ENCODE measurements around the gene SEC61B. TPM values are rescaled to one million over a fixed set of nuclear protein-coding genes. Genes with fewer than 3 reads are reported as not detected.
"Not testable (repeated sequence)": the region's sequence is repeated elsewhere in the genome, so short reads cannot be mapped to it uniquely, and the experiment has no call there.

Gene SEC61B
- total and polyA plus RNA-seq, 2 experiments from 2014 or later: 133 to 602 TPM

- not testable (repeated sequence) for H3K79me2 ChIP-seq (replicated peaks; ENCODE audit: insufficient read depth); H3K4me1 Mint-ChIP-seq; H3K4me3 ChIP-seq; H3K36me3 ChIP-seq (ENCODE audit: insufficient read depth); H3K27ac Mint-ChIP-seq; H3K27me3 ChIP-seq (ENCODE audit: insufficient read depth); H3K36me3 Mint-ChIP-seq (ENCODE audit: low read depth); H3K4me3 Mint-ChIP-seq; H2AFZ ChIP-seq; H3K27ac ChIP-seq (ENCODE audit: low read depth); DNase-seq (ENCODE audit: low spot score); H3K4me2 ChIP-seq; H3K9me2 ChIP-seq (ENCODE audit: insufficient read depth); H4K20me1 ChIP-seq (replicated peaks; ENCODE audit: insufficient read depth); ATAC-seq; H3K27me3 Mint-ChIP-seq (ENCODE audit: insufficient read depth, low read depth, poor library complexity); H3K9me3 Mint-ChIP-seq; H3F3A ChIP-seq (replicated peaks; ENCODE audit: low read depth); H3K4me1 ChIP-seq (ENCODE audit: insufficient read depth)
Measured at GRCh38 chr9:99237849-99238248, 15.8 kb downstream of the SEC61B start.

GRCh38 chr9:99238331-99238730 lies 16.2 kb downstream of the SEC61B start:
- Mint-ChIP-seq H3K9me3 (peaks cover 2% of the 10 kb centered on the region; the same call in 1 of the 3 replicates), H3K4me3 (no peak overlapping the region), H3K4me1 (no peaks in the 10 kb centered on the region), H3K36me3 (ENCODE audit: low read depth) (peaks cover 2% of the 10 kb centered on the region; the same call in 1 of the 3 replicates), H3K27me3 (ENCODE audit: insufficient read depth, low read depth, poor library complexity) (peaks cover 1% of the 10 kb centered on the region), H3K27ac (no peak overlapping the region)
- ATAC-seq (no peak), DNase-seq (ENCODE audit: low spot score) (no peak)
- H3K27me3 ChIP-seq (ENCODE audit: insufficient read depth): no peaks in the 10 kb centered on the region
- no peaks in the 10 kb centered on the region; the same call in 1 of the 2 replicates for H4K20me1 ChIP-seq (replicated peaks; ENCODE audit: insufficient read depth)
- no peaks in the 10 kb centered on the region for H3K4me1 ChIP-seq (ENCODE audit: insufficient read depth)
- no peaks in the 10 kb centered on the region for H3K36me3 ChIP-seq (ENCODE audit: insufficient read depth)
- no peak overlapping the region for H3K4me3 ChIP-seq
- H3K9me2 ChIP-seq (ENCODE audit: insufficient read depth): no peaks in the 10 kb centered on the region
- no peaks in the 10 kb centered on the region for H3F3A ChIP-seq (replicated peaks; ENCODE audit: low read depth)
- H3K27ac ChIP-seq (ENCODE audit: low read depth): no peak overlapping the region
- no peaks in the 10 kb centered on the region for H3K79me2 ChIP-seq (replicated peaks; ENCODE audit: insufficient read depth)
- no peak overlapping the region for H3K4me2 ChIP-seq
- no peak for TF ChIP-seq REST (IDR thresholded peaks at IDR 0.05; ENCODE audit: unreplicated experiment)
- no peak for TF ChIP-seq NANOG (IDR thresholded peaks at IDR 0.05; ENCODE audit: borderline replicate concordance)
- no peak for TF ChIP-seq POLR2AphosphoS5 (IDR thresholded peaks at IDR 0.05; ENCODE audit: low read depth)
- H2AFZ ChIP-seq: no peak overlapping the region

DNA sequence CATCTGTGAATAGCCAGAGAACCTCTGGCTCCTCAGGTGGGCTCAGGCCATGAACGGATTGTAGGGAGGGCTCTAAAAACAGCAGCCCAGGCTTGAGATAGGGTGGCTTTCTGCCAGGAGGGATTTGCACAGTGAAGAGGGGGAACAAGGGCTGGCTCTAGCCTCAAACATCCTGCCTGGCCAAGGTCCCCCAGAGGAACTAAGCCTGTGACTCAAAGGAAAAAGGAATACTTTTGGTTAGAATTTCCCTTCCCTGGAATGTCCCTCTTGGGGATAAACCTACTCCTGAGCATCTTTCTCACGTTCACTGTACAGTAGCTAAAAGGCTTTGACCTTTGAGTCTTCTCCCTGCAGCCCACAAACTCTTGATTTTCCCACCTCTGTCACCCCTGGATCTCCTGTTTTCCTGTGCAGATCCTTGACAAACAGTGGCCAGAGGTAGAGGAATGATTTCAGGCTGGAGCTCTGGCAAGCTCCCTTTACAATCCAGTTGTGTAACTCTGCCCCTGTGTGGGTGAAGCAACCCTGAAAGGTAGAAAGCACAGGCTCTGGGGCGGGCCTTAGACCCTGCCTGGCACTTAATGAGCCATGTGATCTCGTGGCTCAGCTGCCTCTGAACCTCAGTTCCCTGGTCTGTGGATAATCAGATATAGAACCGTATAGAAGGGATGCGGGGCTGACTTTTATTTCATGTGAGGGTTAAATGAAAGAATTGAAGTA lies 17.4 kb downstream of the SEC61B start:
- H3K27ac ChIP-seq (ENCODE audit: low read depth): 0 out of 2 replicates have a peak overlapping the region, but pooled peaks have one; percentile 36
- Mint-ChIP-seq H3K4me1 (no peaks in the 10 kb centered on the region), H3K27ac (peak overlapping the region; percentile 72; the same call in 1 of the 2 replicates), H3K36me3 (ENCODE audit: low read depth) (peaks cover 2% of the 10 kb centered on the region; the same call in 2 of the 3 replicates), H3K9me3 (peaks cover 2% of the 10 kb centered on the region; the same call in 1 of the 3 replicates), H3K4me3 (no peak overlapping the region), H3K27me3 (ENCODE audit: insufficient read depth, low read depth, poor library complexity) (peaks cover 1% of the 10 kb centered on the region)
- H3K9me2 ChIP-seq (ENCODE audit: insufficient read depth): no peaks in the 10 kb centered on the region
- no peak overlapping the region for H3K4me3 ChIP-seq
- DNase-seq (ENCODE audit: low spot score): no peak
- H3K27me3 ChIP-seq (ENCODE audit: insufficient read depth): no peaks in the 10 kb centered on the region
- TF ChIP-seq ZNF114 (CRISPR knock-in tag; IDR thresholded peaks at IDR 0.05) (no peak), CREB1 (CRISPR knock-in tag; IDR thresholded peaks at IDR 0.05; ENCODE audit: low read depth) (no peak), NANOG (IDR thresholded peaks at IDR 0.05; ENCODE audit: borderline replicate concordance) (no peak), EZH2 (IDR thresholded peaks at IDR 0.05; ENCODE audit: low read depth, unreplicated experiment) (no peak), CTCF (conservative IDR thresholded peaks at IDR 0.05; ENCODE audit: low read depth in 2 of 2) (no peak), REST (IDR thresholded peaks at IDR 0.05; ENCODE audit: unreplicated experiment) (no peak), ZNF331 (CRISPR knock-in tag; IDR thresholded peaks at IDR 0.05; ENCODE audit: low read depth) (no peak), EZH2phosphoT487 (IDR thresholded peaks at IDR 0.05; ENCODE audit: unreplicated experiment) (no peak)
- no peaks in the 10 kb centered on the region for H3F3A ChIP-seq (replicated peaks; ENCODE audit: low read depth)
- no peak overlapping the region for H2AFZ ChIP-seq
- no peaks in the 10 kb centered on the region for H3K4me1 ChIP-seq (ENCODE audit: insufficient read depth)
- H3K4me2 ChIP-seq: no peak overlapping the region
- no peaks in the 10 kb centered on the region for H3K36me3 ChIP-seq (ENCODE audit: insufficient read depth)
- no peaks in the 10 kb centered on the region for H3K79me2 ChIP-seq (replicated peaks; ENCODE audit: insufficient read depth)
- H4K20me1 ChIP-seq (replicated peaks; ENCODE audit: insufficient read depth): no peaks in the 10 kb centered on the region; the same call in 1 of the 2 replicates
- ATAC-seq: no peak
